CD4-positive, alpha-beta T cell treated with Interleukin-4 for 1 hour (primary cell): ENCODE measurements around the gene CALHM2.

ENCODE experiments used
- DNase-seq, 2 donors: peaks; one replicate each; pipeline ENCODE4 v3.0.0-alpha.2; 2020 to 2022

CALHM2 gene

GRCh38 chr10:103475437-103475836 lies 23.3 kb upstream of the CALHM2 start:
- DNase-seq, result no peak

- DNase-seq, result no peak
Observed at GRCh38 chr10:103474077-103474476, 21.9 kb upstream of the CALHM2 start.

DNA sequence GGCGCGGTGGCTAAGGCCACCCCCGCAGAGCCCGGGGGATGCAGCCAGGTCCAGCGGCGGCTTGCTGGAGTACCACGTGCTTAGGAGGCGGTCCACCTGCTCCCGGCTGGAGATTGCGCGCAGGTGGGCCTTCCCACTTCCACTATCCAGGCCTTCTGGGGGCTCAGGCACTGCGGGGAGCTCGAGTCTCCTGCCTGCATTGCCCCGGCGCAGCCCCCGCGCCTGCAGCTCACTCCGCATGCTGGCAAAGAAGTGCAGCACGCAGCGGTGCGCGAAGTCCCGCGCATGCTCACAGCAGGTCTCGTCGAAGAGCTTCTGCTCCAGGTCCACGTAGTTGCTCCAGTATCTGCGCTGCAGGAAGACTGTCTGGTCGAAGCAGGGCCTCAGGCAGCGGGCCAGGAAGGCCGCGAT lies 21.1 kb upstream of the CALHM2 start:
- no peak for DNase-seq

DNA sequence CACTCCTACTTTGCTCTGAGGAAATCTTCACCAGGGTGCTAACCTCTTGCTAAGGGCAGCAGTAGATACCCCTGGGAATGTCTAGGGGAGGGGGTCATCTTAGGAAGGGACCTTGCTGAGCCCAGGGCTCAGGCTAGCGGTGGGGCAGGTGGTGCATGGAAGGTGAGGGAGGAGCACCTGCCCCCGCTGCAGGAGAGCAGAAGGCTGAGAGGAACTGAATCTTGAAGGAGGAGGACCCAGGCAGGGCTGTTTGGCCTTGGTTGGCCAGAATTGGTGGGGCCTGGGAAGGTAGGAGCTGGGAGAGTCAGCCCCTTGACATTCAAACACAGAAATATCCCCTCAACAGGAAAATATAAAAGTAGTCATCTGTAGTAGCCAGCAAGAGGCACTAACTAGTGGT lies 19.8 kb upstream of the CALHM2 start:
- no peak for DNase-seq

DNA sequence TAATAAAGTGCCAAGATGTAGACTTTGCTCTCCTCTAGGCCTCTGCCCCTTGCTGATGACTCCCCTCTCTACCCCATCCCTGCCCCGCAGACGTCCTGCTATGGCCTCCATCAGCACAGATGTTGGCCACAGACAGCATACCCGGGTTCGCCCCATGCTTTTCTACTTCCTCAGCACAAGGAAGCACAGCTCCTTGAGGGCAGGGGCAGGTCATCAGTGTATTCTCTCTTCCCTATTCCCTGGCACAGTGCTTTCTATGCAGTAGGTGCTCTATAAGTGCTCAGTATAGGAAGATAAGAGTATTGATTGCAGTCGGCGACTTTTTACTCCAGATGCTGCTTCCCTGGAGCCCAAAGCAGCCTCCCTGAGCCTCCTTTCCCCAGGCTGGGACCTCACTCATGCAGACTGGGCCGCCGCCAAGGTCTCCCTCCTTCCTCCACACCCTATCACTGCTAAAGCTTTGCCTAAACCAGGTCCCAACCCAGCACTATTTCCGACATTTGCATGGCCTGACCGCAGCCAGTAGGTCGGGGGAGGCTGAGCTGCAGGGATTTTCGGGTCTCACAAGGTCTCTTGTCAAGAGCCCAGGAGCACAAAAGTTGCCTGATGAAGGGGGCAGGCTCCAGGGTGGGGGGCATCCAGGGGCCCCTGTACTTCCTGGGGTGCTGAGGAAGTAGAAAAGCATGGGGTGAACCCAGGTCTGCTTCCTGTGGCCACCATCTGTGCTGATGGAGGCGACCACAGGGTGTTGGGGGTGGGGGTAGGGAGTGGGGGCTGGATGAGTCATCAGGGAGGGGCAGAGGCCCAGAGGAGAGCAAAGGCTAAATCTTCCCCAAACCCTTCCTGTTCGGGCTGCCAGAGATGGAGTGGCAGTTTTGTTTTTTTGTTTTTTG lies 18.8 kb upstream of the CALHM2 start:
- peak; percentile 78 to 83 for DNase-seq

DNA sequence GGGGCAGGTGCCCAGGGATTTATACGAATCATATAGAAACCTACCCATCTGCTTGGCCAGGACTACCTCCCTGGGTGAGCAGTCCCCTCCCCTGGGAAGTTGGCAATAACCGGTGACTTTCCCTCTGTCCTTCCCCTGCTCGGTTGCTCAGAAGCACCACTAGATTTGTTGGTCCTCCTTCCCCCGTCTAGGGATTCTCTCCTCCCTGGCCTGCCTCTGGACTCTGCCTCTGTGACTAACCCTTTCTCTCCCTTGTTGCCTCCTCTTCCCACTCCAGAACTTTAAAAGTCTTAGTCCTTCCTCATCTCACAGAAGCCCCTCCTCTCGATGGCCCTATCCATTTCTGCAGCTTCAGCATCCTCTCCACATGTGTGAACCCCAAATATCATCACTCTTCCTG lies 17.0 kb upstream of the CALHM2 start:
- DNase-seq, result no peak

GRCh38 chr10:103467406-103467805 lies 15.2 kb upstream of the CALHM2 start:
- peak in 1 of 2 donors; percentile 38 for DNase-seq

DNA sequence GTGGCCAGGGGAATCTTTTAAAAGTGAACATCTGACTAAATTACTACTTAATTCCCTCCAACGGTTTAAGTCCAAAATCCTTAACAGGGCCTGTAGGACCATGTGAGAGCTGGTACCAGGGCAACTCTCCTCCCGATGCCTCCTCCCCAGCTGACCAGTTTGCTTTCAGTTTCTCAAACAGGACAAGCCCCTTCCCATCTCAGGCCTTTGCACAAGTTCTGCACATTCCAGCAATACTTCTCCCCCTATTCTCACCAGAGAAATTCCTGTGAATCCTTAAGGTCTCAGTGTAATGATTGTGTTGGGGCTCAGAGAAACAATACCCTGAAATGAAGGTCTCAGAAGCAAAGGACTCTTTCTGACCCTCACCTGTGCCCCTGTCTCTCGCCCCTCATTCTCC lies 14.6 kb upstream of the CALHM2 start:
- DNase-seq, result no peak

DNA sequence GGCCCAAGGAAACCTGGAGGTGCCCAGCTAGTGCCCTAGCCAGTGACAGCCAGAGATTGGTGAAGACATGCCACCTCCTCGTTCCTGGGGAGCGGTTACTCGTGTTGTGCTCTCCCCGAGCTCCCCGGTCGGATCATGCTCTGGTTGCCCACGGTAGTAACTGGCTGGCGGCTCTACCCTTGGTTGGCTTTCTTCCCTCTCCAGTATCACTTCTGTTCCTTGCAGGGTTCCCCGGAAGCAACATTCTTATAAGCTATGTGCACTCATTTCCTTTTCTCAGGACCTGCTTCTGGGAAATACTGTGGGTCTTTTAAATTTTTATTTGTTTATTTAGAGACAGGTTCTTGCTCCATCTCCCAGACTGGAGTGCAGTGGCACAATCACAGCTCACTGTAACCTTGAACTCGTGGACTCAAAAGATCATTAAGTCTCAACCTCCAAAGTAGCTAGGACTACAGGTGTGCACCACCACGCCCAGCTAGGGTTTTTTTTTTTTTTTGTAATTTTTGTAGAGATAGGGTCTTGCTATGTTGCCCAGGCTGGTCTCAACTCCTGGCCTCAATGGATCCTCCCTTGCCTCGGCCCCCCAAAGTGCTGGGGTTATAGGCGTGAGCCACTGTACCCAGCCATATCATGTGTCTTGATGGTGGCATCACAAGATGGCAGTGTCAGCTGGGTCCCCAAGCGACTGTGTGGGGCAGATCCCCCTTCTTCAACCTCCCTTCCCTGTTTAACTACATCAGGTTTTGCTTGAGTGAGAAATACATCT lies 13.4 kb upstream of the CALHM2 start:
- DNase-seq, result no peak

DNA sequence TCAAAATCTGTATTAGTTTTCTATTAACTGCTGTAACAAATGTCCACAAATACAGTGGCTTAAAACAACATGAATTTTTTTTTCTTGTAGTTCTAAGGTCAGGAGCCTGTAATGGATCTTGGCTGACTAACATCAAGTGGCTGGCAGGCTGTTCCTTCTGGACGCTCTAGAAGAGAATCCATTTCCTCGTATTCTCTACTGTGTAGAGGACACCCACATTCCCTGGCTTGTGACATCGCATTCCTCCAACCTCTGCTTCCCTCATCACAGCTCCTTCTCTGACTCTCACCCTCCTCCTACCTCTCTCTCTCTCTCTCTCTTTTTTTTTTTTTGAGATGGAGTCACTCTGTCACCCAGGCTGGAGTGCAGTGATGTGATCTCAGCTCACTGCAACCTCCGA lies 11.3 kb upstream of the CALHM2 start:
- DNase-seq, result no peak

DNA sequence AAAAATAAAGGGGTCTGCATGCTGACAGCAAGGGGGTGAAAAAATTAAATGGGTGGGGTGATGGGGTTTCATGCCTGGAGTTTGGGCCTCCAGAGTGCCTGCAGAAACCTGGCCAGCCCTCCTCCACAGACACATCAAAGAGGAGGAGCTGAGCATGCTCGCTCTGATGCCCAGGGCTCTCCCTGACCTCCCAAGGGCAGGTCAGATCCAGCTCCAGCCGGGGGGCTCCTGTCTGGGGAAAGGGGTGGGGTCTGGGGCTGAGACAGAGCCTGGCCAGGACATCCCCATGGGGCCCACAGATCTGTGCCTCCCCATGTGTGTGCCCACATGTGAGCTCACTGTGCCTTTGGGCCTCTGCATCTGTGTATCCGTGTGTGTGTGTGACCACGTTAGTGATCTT lies 7.4 kb upstream of the CALHM2 start:
- no peak for DNase-seq

GRCh38 chr10:103458720-103459119 lies 6.5 kb upstream of the CALHM2 start, which contains the start of gene CALHM1:
CALHM1 (minus strand) TSS chr10:103458900; CDS start chr10:103458751, 149 bp downstream.
- no peak for DNase-seq

GRCh38 chr10:103457896-103458583 lies 5.9 kb upstream of the CALHM2 start:
- DNase-seq, result no peak

GRCh38 chr10:103457176-103457712 lies 5.1 kb upstream of the CALHM2 start:
- no peak for DNase-seq

GRCh38 chr10:103456074-103456660 lies 4.0 kb upstream of the CALHM2 start:
- no peak for DNase-seq

DNA sequence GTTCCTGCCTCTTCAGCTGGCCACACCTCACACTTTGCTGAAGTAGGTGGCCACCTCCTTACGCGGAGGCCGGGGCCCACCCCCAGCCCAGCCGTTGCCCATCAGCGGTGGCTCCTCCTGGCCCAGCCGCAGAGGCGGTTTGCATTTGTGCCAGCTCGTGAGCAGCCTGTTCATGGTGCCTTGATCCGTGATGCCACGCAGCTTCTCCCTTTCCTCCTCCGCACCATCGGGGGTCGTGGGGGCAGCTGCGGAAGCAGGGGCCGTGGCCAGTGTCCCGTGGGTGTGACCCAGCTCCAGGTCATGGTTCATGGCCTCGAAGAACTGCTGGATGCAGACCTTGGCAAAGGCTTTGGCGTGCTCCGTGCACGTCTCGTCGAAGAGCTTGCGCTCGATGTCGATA lies 3.1 kb upstream of the CALHM2 start:
- no peak for DNase-seq

DNA sequence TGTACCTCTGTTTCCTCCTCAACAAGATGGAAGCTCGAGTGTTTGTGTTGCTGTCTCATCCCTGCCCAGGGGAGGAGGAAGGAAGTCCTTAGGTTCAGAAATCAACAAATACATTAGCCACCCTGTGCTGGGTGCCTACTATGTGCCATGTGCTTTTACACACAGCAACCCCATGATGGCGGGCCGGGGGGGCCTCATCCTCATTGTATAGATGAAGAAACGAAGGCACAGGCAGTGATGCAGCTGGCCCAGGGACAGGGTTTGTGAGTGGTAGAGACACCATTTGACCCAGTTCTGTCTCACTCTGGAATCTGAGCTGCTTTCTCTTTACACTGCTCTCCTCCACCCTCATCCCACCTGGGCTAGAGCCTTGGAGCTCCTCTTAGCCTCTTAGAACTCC lies 1.9 kb upstream of the CALHM2 start:
- DNase-seq, result no peak

DNA sequence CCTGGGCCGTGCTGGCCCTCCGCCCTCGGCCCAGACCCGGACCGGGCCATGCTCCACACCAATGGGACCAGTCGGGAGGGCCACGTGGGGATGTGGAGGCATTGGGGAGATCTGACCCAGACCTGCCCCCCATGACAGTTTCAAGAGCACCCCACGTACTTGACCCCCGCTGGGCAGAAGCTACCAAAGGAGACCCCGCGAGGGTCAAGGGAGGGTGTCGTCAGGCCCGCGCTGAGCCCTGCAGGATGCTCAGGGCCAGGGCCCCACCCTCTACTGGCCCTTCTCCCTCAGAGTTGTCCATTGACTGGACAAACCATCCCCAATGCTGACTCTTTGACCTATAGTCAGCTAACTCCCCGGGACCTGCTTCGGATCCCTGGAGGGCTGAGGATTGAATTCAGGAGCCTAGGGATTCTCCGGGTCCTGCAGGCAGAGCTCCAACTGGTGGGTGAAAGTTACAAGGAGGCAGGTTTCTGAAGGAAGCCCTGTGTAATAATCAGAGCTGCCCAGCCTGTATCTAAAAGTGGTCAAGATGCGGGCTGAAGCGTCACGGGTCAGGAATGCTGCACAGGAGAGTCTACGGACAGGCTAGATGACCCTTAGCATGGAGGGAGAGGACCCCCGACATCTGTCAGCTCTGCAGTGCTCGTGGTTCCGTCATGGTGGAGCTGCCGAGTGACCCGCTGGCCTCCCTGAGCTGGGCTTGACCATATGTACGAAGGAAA lies 498 bp upstream of the CALHM2 start:
- no peak for DNase-seq

DNA sequence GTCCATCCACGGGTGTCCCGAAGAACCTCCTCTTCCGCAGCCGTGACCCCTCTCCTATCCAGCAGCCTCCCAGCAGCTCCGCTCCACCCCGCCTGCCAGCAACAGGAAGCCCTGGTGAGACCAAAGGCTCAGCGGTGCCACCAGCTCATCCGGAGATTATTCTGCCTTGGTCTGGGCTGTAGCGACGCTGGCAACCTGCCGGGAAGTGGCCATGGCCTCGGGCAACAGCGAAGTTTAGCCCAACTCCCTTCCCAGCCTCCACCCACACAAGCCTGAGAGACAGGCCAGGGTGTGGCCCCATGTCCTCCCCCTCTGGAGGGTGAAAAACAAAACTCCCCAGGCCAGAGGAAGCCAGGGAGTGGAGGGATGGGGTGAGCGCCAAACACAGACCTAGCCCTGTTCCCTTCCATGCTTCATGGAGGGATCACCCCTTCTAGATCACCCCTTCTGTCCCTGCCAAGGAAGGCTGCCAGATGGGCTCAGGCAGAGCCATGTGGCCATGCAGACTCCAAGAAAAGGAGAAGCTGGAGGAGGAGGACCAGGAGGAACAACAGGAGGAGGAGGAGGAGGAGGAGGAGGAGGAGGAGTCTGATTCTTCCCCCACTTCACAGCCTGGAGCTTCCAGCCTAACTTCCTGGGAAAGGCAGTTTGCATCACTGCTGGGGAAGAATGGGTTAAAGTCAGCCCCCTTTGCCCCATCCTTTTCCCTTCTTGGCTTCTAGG lies 918 bp downstream of the CALHM2 start:
- peak; percentile 33 to 53 for DNase-seq

DNA sequence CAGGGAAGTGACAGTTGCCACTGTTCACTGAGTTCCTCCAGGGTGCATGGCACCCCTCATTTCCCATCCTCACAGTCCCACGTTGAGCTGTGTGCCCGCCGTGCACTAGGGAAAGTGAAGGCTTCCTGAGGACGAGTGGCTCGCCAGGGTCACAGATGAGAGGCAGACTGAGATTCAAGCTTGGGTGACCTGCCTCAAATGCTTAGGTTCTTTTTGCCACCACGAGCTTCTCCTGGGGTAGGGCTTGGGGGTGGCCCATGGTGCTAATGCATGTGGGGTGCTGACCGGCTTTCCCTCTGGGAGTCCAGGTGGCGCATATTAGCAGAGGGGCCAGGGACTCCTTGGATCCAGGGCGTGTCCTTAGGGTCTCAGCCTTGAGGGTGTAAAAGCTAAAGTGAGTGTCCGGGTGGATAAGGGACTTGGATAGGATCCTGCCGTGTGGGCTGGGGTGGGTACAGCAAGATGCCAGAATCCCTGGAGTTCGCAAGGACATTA lies 1.9 kb downstream of the CALHM2 start:
- DNase-seq, result no peak
